Epithelial cell of umbilical artery (primary cell): ENCODE results near the gene NXPE3. TPM values are rescaled to one million over a fixed set of nuclear protein-coding genes. Genes with fewer than 3 reads are reported as not detected.

Source experiments
- total RNA-seq: library from RNA; depleted of rRNA; stranded (reverse); fragments of >200 nt; gene quantifications from 2 replicates; pipeline ENCODE4 v1.2.3, GENCODE V29; 2014

The NXPE3 gene
- total RNA-seq: 7.1 and 18.4 TPM in 2 replicates

GRCh38 chr3:101779047-101779821, at the start of gene NXPE3:
NXPE3 (plus strand) TSS chr3:101779211; CDS start chr3:101785597, 6,386 bp downstream.

GRCh38 chr3:101848754-101849713, 70.0 kb downstream of the NXPE3 start, which contains the start of gene NFKBIZ:
NFKBIZ (plus strand) TSS chr3:101849514; CDS start chr3:101849629, 115 bp downstream.

Other genes with a start within 250 kb of the NXPE3 start
- gene TRMT10C, start 217.3 kb upstream of the NXPE3 start, total RNA-seq: 52.7 and 65.3 TPM in 2 replicates
- gene PCNP, start 205.0 kb upstream of the NXPE3 start, total RNA-seq: 94.2 and 111 TPM in 2 replicates
- gene ZBTB11, start 102.1 kb upstream of the NXPE3 start, total RNA-seq: 18.8 and 29.2 TPM in 2 replicates
- 1,606 and 2,723 TPM in 2 replicates for gene RPL24, start 92.5 kb upstream of the NXPE3 start, total RNA-seq
- gene CEP97, start 54.6 kb upstream of the NXPE3 start, total RNA-seq: 10.4 and 17.8 TPM in 2 replicates
- gene NFKBIZ, start 70.3 kb downstream of the NXPE3 start, total RNA-seq: 7.6 and 14.0 TPM in 2 replicates